ENCODE measurements around the gene RANBP1. TPM values are rescaled to one million over a fixed set of nuclear protein-coding genes. Genes with fewer than 3 reads are reported as not detected.

Gene RANBP1
- total RNA-seq, 2 experiments from 2014 or later, result 68.1 to 72.1 TPM

GRCh38 chr22:20116951-20117632 lies 1.2 kb downstream of the RANBP1 start, which contains the start of gene TRMT2A:
TRMT2A (minus strand) TSS chr22:20117226; CDS start chr22:20116906, 320 bp downstream.
- H3K36me3 ChIP-seq (ENCODE audit: insufficient read depth, low read length), result peaks cover 70% of the 10 kb centered on the region
- peak within 1 kb of the TSS; percentile 76 to 84 for H3K27ac ChIP-seq (ENCODE audit: low read depth in 1 of 2, low read length in 2 of 2)
- H3K4me1 ChIP-seq (ENCODE audit: insufficient read depth, low read length), result peaks cover 75% of the 10 kb centered on the region
- no peaks in the 10 kb centered on the region for H3K9me3 Mint-ChIP-seq
- peaks cover 51% of the 10 kb centered on the region for H3K36me3 Mint-ChIP-seq (ENCODE audit: low read depth)
- POLR2A ChIA-PET, result interaction anchor here (0.6 to 3.1 kb wide), 16 partner anchors 12 to 637 kb away, joined by 3 to 20 read pairs (median 4); partner anchors contain the start of genes CDC45, DGCR6L, TANGO2 and ZDHHC8
- ATAC-seq (ENCODE audit: poor library complexity) (peak; percentile 80), DNase-seq (peak; percentile 91 to 99 (median 96))
- peak within 1 kb of the TSS; percentile 97 for H3K4me3 Mint-ChIP-seq
- H3K27ac Mint-ChIP-seq, result peak within 1 kb of the TSS; percentile 82
- H3K27me3 ChIP-seq (ENCODE audit: control insufficient read depth in 1 of 2, insufficient read depth in 2 of 2, low read length in 2 of 2), result peaks cover 0 to 5% of the 10 kb centered on the region in 2 experiments
- no peaks in the 10 kb centered on the region for H3K27me3 Mint-ChIP-seq
- TF ChIP-seq CTCF (IDR thresholded peaks at IDR 0.05), result no peak
- H3K4me1 Mint-ChIP-seq (ENCODE audit: low read depth), result peaks cover 30% of the 10 kb centered on the region
- CTCF ChIA-PET, result interaction anchor here (0.7 to 2.1 kb wide), 2 partner anchors 12 to 16 kb away, joined by 4 to 8 read pairs; no protein-coding TSS in a partner anchor
- peaks cover 0 to 7% of the 10 kb centered on the region in 2 experiments for H3K9me3 ChIP-seq (ENCODE audit: control insufficient read depth in 1 of 2, insufficient read depth in 1 of 2, low read length in 2 of 2)
- intact Hi-C loops (cut with DNase I, micrococcal nuclease), result loop anchor here (1.0 to 10.0 kb wide), 10 partner anchors 14 to 995 kb away; partner anchors contain the start of genes DGCR2 (in 1 of the 2), DGCR8 (in 1 of the 2), GNB1L (in 1 of the 2) and MED15 (in 1 of the 2)
- H3K4me3 ChIP-seq (ENCODE audit: low read length), result peak within 1 kb of the TSS; percentile 85

- CTCF ChIA-PET, result interaction anchor here (0.7 to 2.1 kb wide), 2 partner anchors 11 to 17 kb away, joined by 4 to 8 read pairs; no protein-coding TSS in a partner anchor
- H3K27me3 ChIP-seq (ENCODE audit: control insufficient read depth in 1 of 2, insufficient read depth in 2 of 2, low read length in 2 of 2), result peaks cover 0 to 5% of the 10 kb centered on the region in 2 experiments
- Mint-ChIP-seq H3K27me3 (no peaks in the 10 kb centered on the region), H3K27ac (peak overlapping the region; percentile 82), H3K4me3 (peak overlapping the region; percentile 89), H3K4me1 (ENCODE audit: low read depth) (peaks cover 28% of the 10 kb centered on the region), H3K36me3 (ENCODE audit: low read depth) (peaks cover 49% of the 10 kb centered on the region), H3K9me3 (no peaks in the 10 kb centered on the region)
- no peak for TF ChIP-seq CTCF (IDR thresholded peaks at IDR 0.05)
- peaks cover 0 to 7% of the 10 kb centered on the region in 2 experiments for H3K9me3 ChIP-seq (ENCODE audit: control insufficient read depth in 1 of 2, insufficient read depth in 1 of 2, low read length in 2 of 2)
- peaks cover 76% of the 10 kb centered on the region for H3K4me1 ChIP-seq (ENCODE audit: insufficient read depth, low read length)
- POLR2A ChIA-PET, result interaction anchor here (0.9 to 3.1 kb wide), 12 partner anchors 11 to 638 kb away, joined by 3 to 20 read pairs (median 6); partner anchors contain the start of genes CDC45, DGCR6L, TANGO2 and ZDHHC8
- ATAC-seq (ENCODE audit: poor library complexity), result peak; percentile 34
- H3K36me3 ChIP-seq (ENCODE audit: insufficient read depth, low read length), result peaks cover 68% of the 10 kb centered on the region
- H3K4me3 ChIP-seq (ENCODE audit: low read length), result peak overlapping the region; percentile 85
- peak in 12 of 14 experiments; percentile 22 to 80 (median 42) for DNase-seq
- H3K27ac ChIP-seq (ENCODE audit: low read depth in 1 of 2, low read length in 2 of 2), result peak overlapping the region; percentile 66 to 84
- intact Hi-C loops (cut with DNase I, micrococcal nuclease), result loop anchor here (1.0 to 10.0 kb wide), 10 partner anchors 14 to 995 kb away; partner anchors contain the start of genes DGCR2 (in 1 of the 2), DGCR8 (in 1 of the 2), GNB1L (in 1 of the 2) and MED15 (in 1 of the 2)
Measured at GRCh38 chr22:20117633-20118299, 1.9 kb downstream of the RANBP1 start.
